Tracheal epithelial cell (primary cell): Measurements from ENCODE around the gene CEP70. TPM values are rescaled to one million over a fixed set of nuclear protein-coding genes. Genes with fewer than 3 reads are reported as not detected.

Experiments
- total RNA-seq: library from RNA; depleted of rRNA; stranded (reverse); fragments of >200 nt; gene quantifications from 2 replicates; pipeline ENCODE4 v1.2.1, GENCODE V29; 2014

Gene CEP70, protein sequence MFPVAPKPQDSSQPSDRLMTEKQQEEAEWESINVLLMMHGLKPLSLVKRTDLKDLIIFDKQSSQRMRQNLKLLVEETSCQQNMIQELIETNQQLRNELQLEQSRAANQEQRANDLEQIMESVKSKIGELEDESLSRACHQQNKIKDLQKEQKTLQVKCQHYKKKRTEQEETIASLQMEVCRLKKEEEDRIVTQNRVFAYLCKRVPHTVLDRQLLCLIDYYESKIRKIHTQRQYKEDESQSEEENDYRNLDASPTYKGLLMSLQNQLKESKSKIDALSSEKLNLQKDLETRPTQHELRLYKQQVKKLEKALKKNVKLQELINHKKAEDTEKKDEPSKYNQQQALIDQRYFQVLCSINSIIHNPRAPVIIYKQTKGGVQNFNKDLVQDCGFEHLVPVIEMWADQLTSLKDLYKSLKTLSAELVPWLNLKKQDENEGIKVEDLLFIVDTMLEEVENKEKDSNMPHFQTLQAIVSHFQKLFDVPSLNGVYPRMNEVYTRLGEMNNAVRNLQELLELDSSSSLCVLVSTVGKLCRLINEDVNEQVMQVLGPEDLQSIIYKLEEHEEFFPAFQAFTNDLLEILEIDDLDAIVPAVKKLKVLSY
- total RNA-seq = 17.7 and 18.8 TPM in 2 replicates

DNA sequence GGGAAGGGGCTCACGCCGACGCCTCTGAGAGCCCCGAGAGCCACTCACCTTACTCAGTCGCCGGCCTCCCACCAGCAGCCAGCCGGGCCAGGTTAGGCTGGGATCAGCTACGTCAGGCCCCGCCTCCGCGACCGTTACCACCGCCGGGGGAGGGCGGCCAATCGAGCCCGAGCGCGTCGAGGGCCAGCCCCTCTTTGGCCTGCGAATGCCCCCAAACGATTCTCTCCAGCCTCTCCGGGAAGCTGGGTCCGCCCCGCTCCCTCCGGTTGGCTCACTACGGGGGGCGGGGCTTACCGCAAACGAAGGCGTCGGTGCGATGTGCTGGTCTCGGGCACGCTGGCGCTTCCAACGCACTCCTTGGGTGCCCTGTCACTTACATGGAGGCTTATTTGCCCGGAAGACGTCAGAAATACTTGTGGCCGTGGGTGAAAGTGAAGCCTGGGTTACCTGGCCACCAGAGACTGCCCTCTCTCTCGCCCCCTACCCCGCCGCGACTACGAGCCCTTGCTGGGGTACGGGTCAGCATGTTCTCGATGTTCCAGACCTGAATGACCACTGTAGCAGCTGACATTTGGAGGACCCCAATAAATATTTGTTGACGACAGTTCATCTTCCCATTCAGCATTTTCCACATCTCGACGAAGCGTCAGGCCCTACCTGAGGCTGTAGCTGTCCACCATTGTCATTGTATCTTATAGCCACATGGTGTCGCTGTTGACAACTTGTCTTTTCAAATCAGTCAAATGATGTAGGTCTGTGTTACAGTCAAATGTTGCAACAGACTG lies at the start of gene CEP70:
TSS of gene CEP70 (minus strand) at position 111 of the 785 bp plus-strand sequence. CDS start 21,333 bp downstream, outside the sequence.

DNA sequence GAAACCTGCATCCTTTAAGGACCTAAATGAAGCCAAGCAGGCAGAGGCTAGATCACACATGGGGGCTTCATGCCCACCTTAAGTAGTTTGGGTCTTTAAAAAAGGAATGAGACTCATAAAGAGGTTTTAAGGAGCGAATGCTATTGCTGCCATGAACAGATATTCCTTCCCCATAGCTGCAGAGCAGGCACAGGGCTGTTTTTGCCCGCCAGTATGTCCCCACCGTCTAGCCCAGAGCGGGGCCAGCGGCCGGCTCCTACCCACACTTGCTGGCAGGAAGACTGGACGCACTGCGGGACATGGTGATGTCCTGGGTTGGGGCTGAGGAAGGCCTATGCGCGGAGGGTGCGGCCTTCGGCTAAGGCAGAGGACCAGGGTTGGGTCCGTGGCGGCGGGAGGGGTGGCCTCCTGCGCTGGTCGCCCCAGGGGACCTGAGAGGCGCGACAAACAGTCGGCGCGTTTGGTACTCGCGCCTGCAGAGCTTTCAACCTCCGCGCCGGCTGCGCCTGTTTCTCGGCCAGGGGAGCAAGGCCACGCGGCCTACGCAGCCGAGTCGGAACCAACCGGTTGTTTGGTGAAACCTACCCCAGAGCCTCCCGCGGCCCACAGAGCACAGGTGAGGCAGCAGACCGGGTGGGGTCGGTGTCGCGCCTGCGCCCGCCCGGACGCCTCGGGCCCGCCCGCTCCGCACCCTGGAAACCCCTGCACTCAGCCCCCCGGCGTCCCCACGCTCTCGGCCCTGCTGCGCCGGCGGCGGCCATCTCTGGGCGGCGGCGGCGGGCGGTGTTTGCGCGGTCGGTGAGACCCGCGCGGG lies 14.5 kb upstream of the CEP70 start, which contains the start of gene FAIM:
TSS of gene FAIM (plus strand) at position 450 of the 814 bp plus-strand sequence. CDS start 10,956 bp downstream, outside the sequence.

Other genes with a start within 250 kb of the CEP70 start
- gene MRAS, start 245.7 kb downstream of the CEP70 start, total RNA-seq = 1.7 and 14.2 TPM in 2 replicates
- 0.43 and 0.48 TPM in 2 replicates for gene ESYT3, start 159.6 kb downstream of the CEP70 start, total RNA-seq
- 6.0 and 6.5 TPM in 2 replicates for gene FAIM, start 14.5 kb upstream of the CEP70 start, total RNA-seq
- 13.0 and 15.3 TPM in 2 replicates for gene PIK3CB, start 240.7 kb upstream of the CEP70 start, total RNA-seq